KMS-11 (cell line): ENCODE results near the gene GPS1.

Experiments
- H2AFZ ChIP-seq: fragments of 200-600 bp; sonication (generic); 2 replicates; pipeline ENCODE4 v1.6.1; 2016; ENCODE audit warnings: antibody characterized with exemption, mixed run types, low read depth
- H3K27ac ChIP-seq: fragments of 200-600 bp; sonication (generic); 2 replicates; pipeline ENCODE4 v1.6.1; 2016; ENCODE audit warnings: mild to moderate bottlenecking, mixed run types
- H3K27me3 ChIP-seq: fragments of 200-600 bp; sonication (generic); 2 replicates; pipeline ENCODE4 v1.6.1; 2017; ENCODE audit warnings: mild to moderate bottlenecking, low read depth, mixed run types, moderate library complexity; ENCODE audit not compliant: insufficient read depth
- H3K36me3 ChIP-seq: fragments of 200-600 bp; sonication (generic); 2 replicates; pipeline ENCODE4 v1.6.1; 2017; ENCODE audit warnings: mild to moderate bottlenecking, mixed run types; ENCODE audit not compliant: insufficient read depth
- H3K4me1 ChIP-seq: fragments of 200-600 bp; sonication (generic); 2 replicates; pipeline ENCODE4 v1.6.1; 2016; ENCODE audit warnings: mild to moderate bottlenecking, low read depth, mixed run types; ENCODE audit not compliant: poor library complexity, severe bottlenecking
- H3K4me2 ChIP-seq: fragments of 200-600 bp; sonication (generic); 2 replicates; pipeline ENCODE4 v1.7.0; 2016; ENCODE audit warnings: mild to moderate bottlenecking, mixed run types
- H3K4me3 ChIP-seq: fragments of 200-600 bp; sonication (generic); IDR thresholded peaks from 2 replicates; pipeline ENCODE4 v1.6.1; 2017; ENCODE audit warnings: low read depth, low read length, mixed read lengths; ENCODE audit not compliant: insufficient read depth
- H3K79me2 ChIP-seq: fragments of 200-600 bp; sonication (generic); 2 replicates; pipeline ENCODE4 v1.6.1; 2016; ENCODE audit warnings: low read depth, mixed run types; ENCODE audit not compliant: insufficient read depth
- H3K9ac ChIP-seq: fragments of 200-600 bp; sonication (generic); 2 replicates; pipeline ENCODE4 v1.6.1; 2016; ENCODE audit warnings: mild to moderate bottlenecking, mixed run types
- H4K20me1 ChIP-seq: fragments of 200-600 bp; sonication (generic); 2 replicates; pipeline ENCODE4 v1.6.1; 2016; ENCODE audit warnings: mild to moderate bottlenecking, mixed run types; ENCODE audit not compliant: insufficient read depth
- CTCF ChIP-seq: fragments of 200-600 bp; sonication (generic); conservative IDR thresholded peaks from 2 replicates; pipeline ENCODE4 v1.6.1; 2017; ENCODE audit warnings: low read depth, mild to moderate bottlenecking, antibody characterized with exemption, low read length, moderate library complexity, mixed read lengths

Gene GPS1

GRCh38 chr17:82050761-82051641 lies 697 bp upstream of the GPS1 start:
- H3K79me2 ChIP-seq, result peaks cover 17% of the 10 kb centered on the region; the same call in 1 of the 2 replicates
- no peaks in the 10 kb centered on the region for H3K27me3 ChIP-seq
- TF ChIP-seq CTCF, result no peak
- no peak overlapping the region for H3K27ac ChIP-seq
- no peak overlapping the region for H3K9ac ChIP-seq
- H3K4me1 ChIP-seq, result peaks cover 23% of the 10 kb centered on the region
- no peaks in the 10 kb centered on the region for H4K20me1 ChIP-seq
- H2AFZ ChIP-seq, result peak overlapping the region; percentile 34; the same call in 1 of the 2 replicates
- H3K36me3 ChIP-seq, result peaks cover 3% of the 10 kb centered on the region; the same call in 1 of the 2 replicates
- peak overlapping the region; percentile 66 for H3K4me2 ChIP-seq
- H3K4me3 ChIP-seq, result no peak overlapping the region

- no peak for TF ChIP-seq CTCF
- no peaks in the 10 kb centered on the region for H4K20me1 ChIP-seq
- H3K27me3 ChIP-seq, result no peaks in the 10 kb centered on the region
- H3K9ac ChIP-seq, result peak overlapping the region; percentile 47; the same call in 1 of the 2 replicates
- peaks cover 23% of the 10 kb centered on the region for H3K4me1 ChIP-seq
- H3K36me3 ChIP-seq, result peaks cover 3% of the 10 kb centered on the region; the same call in 1 of the 2 replicates
- peak overlapping the region; percentile 85 for H3K4me2 ChIP-seq
- peaks cover 17% of the 10 kb centered on the region; the same call in 1 of the 2 replicates for H3K79me2 ChIP-seq
- H2AFZ ChIP-seq, result no peak overlapping the region
- no peak overlapping the region for H3K4me3 ChIP-seq
- H3K27ac ChIP-seq, result no peak overlapping the region
Observed at GRCh38 chr17:82052638-82053059, 951 bp downstream of the GPS1 start.

- Histone ChIP-seq H3K4me1 (peaks cover 23% of the 10 kb centered on the region), H4K20me1 (no peaks in the 10 kb centered on the region), H3K4me3 (no peak overlapping the region), H3K79me2 (peaks cover 17% of the 10 kb centered on the region; the same call in 1 of the 2 replicates), H3K4me2 (peak overlapping the region; percentile 85), H3K27ac (no peak overlapping the region), H2AFZ (no peak overlapping the region), H3K9ac (no peak overlapping the region), H3K36me3 (peaks cover 3% of the 10 kb centered on the region; the same call in 1 of the 2 replicates), H3K27me3 (no peaks in the 10 kb centered on the region)
- no peak for TF ChIP-seq CTCF
Observed at GRCh38 chr17:82053130-82053529, 1.4 kb downstream of the GPS1 start.

- no peak overlapping the region for H3K27ac ChIP-seq
- H4K20me1 ChIP-seq, result no peaks in the 10 kb centered on the region
- no peak overlapping the region for H3K4me3 ChIP-seq
- H2AFZ ChIP-seq, result no peak overlapping the region
- H3K36me3 ChIP-seq, result peaks cover 3% of the 10 kb centered on the region; the same call in 1 of the 2 replicates
- peaks cover 17% of the 10 kb centered on the region; the same call in 1 of the 2 replicates for H3K79me2 ChIP-seq
- H3K9ac ChIP-seq, result no peak overlapping the region
- no peaks in the 10 kb centered on the region for H3K27me3 ChIP-seq
- H3K4me2 ChIP-seq, result peak overlapping the region; percentile 85; the same call in 1 of the 2 replicates
- no peak for TF ChIP-seq CTCF
- H3K4me1 ChIP-seq, result peaks cover 23% of the 10 kb centered on the region
Observed at GRCh38 chr17:82053556-82054263, 2.0 kb downstream of the GPS1 start.
